ENCODE data around the gene CATSPER2.
"Not testable (repeated sequence)": the region's sequence is repeated elsewhere in the genome, so short reads cannot be mapped to it uniquely, and the experiment has no call there.

CATSPER2 gene

DNA sequence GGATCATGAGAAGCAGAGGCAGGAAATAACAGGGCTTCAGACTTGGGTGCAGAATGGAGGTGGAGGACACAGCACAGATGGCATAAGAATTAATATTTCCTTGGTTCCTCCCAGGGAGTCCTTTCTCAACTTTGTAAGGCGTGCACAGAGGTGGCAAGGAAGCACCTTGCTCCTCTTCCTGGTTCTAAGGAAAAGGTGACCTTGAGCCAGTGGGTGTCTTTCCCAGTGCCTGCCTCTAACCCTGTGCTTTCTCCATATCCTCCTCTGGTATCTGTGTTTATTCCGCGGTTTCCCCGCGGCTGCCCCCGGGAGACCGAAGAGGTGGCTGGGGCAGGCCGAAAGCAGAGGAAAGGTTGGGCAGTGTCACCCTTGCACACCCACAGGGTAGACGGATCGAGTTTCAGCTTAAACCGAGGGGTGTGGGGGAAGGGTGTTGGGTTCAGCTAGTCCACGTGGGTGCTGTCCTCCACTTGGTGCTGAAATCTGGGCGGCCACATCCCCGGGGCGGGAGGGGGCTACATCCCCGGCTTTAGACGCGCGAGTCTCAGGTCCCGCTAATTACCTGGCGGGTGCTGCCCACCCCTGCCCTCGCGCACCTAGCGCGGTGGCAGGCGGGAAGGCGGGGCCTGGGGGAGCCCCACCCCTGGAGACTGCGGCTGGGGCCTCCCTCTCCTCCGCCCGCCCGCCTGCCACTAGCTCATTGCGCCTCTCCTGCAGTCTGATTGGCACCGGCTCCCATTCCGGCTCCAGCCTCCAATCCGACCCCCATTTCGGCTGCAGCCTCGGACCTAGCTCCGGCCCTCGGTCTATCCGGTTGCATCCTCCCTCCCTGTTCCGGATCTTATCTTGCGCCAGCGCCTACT is 55.1 kb downstream of the CATSPER2 start, which contains the start of gene CKMT1B:
TSS of gene CKMT1B (plus strand) at position 700 of the 863 bp plus-strand sequence. CDS start 192 bp downstream, outside the sequence.
- DNase-seq (ENCODE audit: low read depth in 3 of 3) = not testable (repeated sequence)

DNA sequence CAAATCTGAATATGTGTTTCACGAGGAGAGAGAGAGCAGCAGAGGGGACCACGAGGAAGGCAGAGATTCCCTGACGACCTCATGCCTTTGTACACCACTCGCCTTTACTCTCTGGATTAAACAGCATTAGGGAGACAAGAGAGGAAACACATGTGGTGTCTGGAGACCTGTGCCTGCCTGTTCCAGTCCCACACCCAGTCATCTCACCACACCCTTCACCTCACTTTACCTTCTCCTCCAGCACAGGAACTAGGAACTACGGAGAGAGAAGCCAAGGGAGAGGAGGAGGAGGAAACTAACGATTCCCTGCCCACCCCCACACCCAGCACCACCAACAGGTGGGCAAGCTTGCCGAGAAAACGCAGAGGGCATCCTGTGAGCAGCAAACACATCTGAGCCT is 55.8 kb downstream of the CATSPER2 start:
- DNase-seq (ENCODE audit: low read depth in 3 of 3) = not testable (repeated sequence)

DNA sequence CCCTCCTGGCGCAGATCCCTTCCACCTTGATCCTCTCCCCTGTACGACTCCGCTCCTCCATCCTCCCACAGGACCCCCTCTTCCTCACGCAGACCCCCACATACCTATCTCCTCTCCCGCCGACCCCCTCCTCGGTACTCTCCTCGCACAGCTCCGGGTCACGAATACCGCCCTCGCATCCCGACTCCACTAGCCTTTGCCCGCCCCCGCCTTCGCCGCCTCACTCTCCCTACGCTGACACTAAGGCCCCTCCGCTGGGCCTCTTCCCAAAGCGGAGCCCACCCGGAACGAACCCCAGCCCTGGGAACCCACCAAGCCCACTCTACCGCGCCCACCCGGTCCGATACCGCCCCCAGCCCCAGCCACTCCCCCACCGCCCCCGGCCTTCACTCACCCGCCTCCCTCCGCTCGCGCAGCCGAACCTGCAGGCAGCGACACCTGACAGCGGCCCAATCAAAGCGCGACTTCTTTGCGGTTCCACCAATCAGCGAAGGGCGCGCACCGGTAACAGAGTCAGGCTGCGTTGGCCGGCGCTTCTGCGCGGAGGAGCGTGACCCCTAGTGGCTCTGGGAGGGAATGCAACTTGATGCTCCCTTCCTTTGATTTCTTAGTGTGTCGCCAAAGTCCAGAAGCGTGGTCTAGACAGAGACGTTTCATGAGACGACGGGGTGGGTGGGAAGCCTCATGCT is 58.7 kb downstream of the CATSPER2 start, which contains the start of gene PPIP5K1:
TSS of gene PPIP5K1 (minus strand) at position 431 of the 689 bp plus-strand sequence. CDS start 5,704 bp downstream, outside the sequence.
- DNase-seq (ENCODE audit: low read depth in 3 of 3) = not testable (repeated sequence)

All from stimulated activated CD4-positive, alpha-beta T cell treated with anti-CD3 and anti-CD28 coated beads, TNF-alpha, amount 100 ng/mL, for 24 hours (primary cell).